ENCODE measurements around the gene AURKA.

GRCh38 chr20:56420940-56421688 is 29.1 kb upstream of the AURKA start:
- TF ChIP-seq CTCF (conservative IDR thresholded peaks at IDR 0.05; ENCODE audit: low read length) = no peak
- no peak for TF ChIP-seq EZH2phosphoT487 (IDR thresholded peaks at IDR 0.05; ENCODE audit: borderline replicate concordance, low read depth, low read length)

Data from OCI-LY7 (cell line).